HG02610 (cell line): Measurements from ENCODE around the gene TUBB8B.
"Not testable (repeated sequence)": the region's sequence is repeated elsewhere in the genome, so short reads cannot be mapped to it uniquely, and the experiment has no call there.

ENCODE experiments used
- ATAC-seq: cut with Tn5 transposase; IDR thresholded peaks from one replicate; pipeline ENCODE4 v1.9.1; 2021; ENCODE audit warnings: mild to moderate bottlenecking, moderate library complexity; ENCODE audit not compliant: unreplicated experiment

The TUBB8B gene

GRCh38 chr18:13177-13576, 36.2 kb downstream of the TUBB8B start:
- not testable (repeated sequence) for ATAC-seq

- not testable (repeated sequence) for ATAC-seq
These were observed 36.6 kb downstream of the TUBB8B start for GRCh38 chr18:12773-13172.

GRCh38 chr18:11383-12274, 37.8 kb downstream of the TUBB8B start:
- not testable (repeated sequence) for ATAC-seq

GRCh38 chr18:10624-11184, 38.7 kb downstream of the TUBB8B start:
- ATAC-seq = not testable (repeated sequence)

GRCh38 chr18:9937-10336, 39.5 kb downstream of the TUBB8B start:
- not testable (repeated sequence) for ATAC-seq
